OCI-LY7 (cell line): ENCODE results near the gene HAPLN2. TPM values are rescaled to one million over a fixed set of nuclear protein-coding genes. Genes with fewer than 3 reads are reported as not detected.
"Not testable (repeated sequence)": the region's sequence is repeated elsewhere in the genome, so short reads cannot be mapped to it uniquely, and the experiment has no call there.

ENCODE experiments used
- BruUV-seq: library from RNA; stranded (reverse); fragments of 400-500 nt; replicated peaks from 2 replicates; lab custom pipeline; 2021; lab: Mats Ljungman, UMichigan
- CTCF ChIA-PET: fragments of 300-600 bp; sonication (Branson Sonifier 250); formaldehyde crosslinking; loops from one replicate; lab custom pipeline; 2022; ENCODE audit warnings: antibody characterized with exemption; ENCODE audit not compliant: unreplicated experiment; lab: Charles Lee
- POLR2A ChIA-PET: fragments of 300-600 bp; sonication (Branson Sonifier 250); formaldehyde crosslinking; loops from one replicate; lab custom pipeline; 2022; ENCODE audit warnings: antibody characterized with exemption; lab: Charles Lee
- DNase-seq: peaks from one replicate; pipeline ENCODE4 v3.0.0-alpha.2; 2015; ENCODE audit warnings: low spot score
- H2AFZ ChIP-seq: fragments of 200-600 bp; sonication (generic), shearing (Covaris generic); 2 replicates; pipeline ENCODE4 v1.6.1; 2014; ENCODE audit warnings: mild to moderate bottlenecking, antibody characterized with exemption, low read length, moderate library complexity
- H3K27ac ChIP-seq: fragments of 200-600 bp; sonication (generic); 2 replicates; pipeline ENCODE4 v1.5.1; 2014; ENCODE audit warnings: mixed run types, low read depth, mild to moderate bottlenecking, moderate library complexity, low read length, inconsistent platforms; ENCODE audit not compliant: poor library complexity, severe bottlenecking
- H3K36me3 ChIP-seq: fragments of 200-600 bp; sonication (generic); 2 replicates; pipeline ENCODE4 v1.6.1; 2014; ENCODE audit warnings: mild to moderate bottlenecking, antibody characterized with exemption, low read length, moderate library complexity, mixed read lengths; ENCODE audit not compliant: insufficient read depth
- H3K4me1 ChIP-seq: fragments of 200-600 bp; sonication (generic); 2 replicates; pipeline ENCODE4 v1.5.1; 2014; ENCODE audit warnings: mild to moderate bottlenecking, low read length; ENCODE audit not compliant: insufficient read depth, poor library complexity, severe bottlenecking
- H3K4me2 ChIP-seq: fragments of 200-600 bp; sonication (generic); 2 replicates; pipeline ENCODE4 v1.6.1; 2014; ENCODE audit warnings: mild to moderate bottlenecking, low read length
- H3K4me3 ChIP-seq: fragments of 200-600 bp; sonication (generic); 2 replicates; pipeline ENCODE4 v1.5.1; 2014; ENCODE audit warnings: mild to moderate bottlenecking, low read depth, low read length; ENCODE audit not compliant: poor library complexity, severe bottlenecking
- H3K79me2 ChIP-seq: fragments of 200-600 bp; sonication (generic); 2 replicates; pipeline ENCODE4 v1.6.1; 2016; ENCODE audit warnings: low read depth, mild to moderate bottlenecking, low read length, moderate library complexity, mixed read lengths; ENCODE audit not compliant: insufficient read depth
- H3K9me2 ChIP-seq: fragments of 200-600 bp; sonication (generic); 2 replicates; pipeline ENCODE4 v1.6.1; 2016; ENCODE audit warnings: mild to moderate bottlenecking, low read length, mixed read lengths; ENCODE audit not compliant: insufficient read depth
- H3K9me3 ChIP-seq: fragments of 200-600 bp; sonication (generic); 2 replicates; pipeline ENCODE4 v1.6.1; 2014; ENCODE audit warnings: mild to moderate bottlenecking, mixed run types, low read length, mixed read lengths
- H4K20me1 ChIP-seq: fragments of 200-600 bp; sonication (generic); 2 replicates; pipeline ENCODE4 v1.6.1; 2014; ENCODE audit warnings: mild to moderate bottlenecking, antibody characterized with exemption, low read length, moderate library complexity, mixed read lengths; ENCODE audit not compliant: insufficient read depth
- CTCF ChIP-seq: fragments of 200-600 bp; sonication (generic); conservative IDR thresholded peaks from 2 replicates; pipeline ENCODE4 v1.5.1; 2014; ENCODE audit warnings: mild to moderate bottlenecking, antibody characterized with exemption, low read length, moderate library complexity, mixed read lengths
- EZH2phosphoT487 ChIP-seq: fragments of 200-600 bp; sonication (generic); IDR thresholded peaks from 2 replicates; pipeline ENCODE4 v1.6.1; 2018; ENCODE audit warnings: low read depth, borderline replicate concordance, mild to moderate bottlenecking, mixed run types, antibody characterized with exemption, low read length, moderate library complexity, mixed read lengths
- intact Hi-C: fragments of 100-400 bp; cut with micrococcal nuclease; formaldehyde crosslinking; loops from one replicate; pipeline ENCODE4 v1.10.0; 2022; ENCODE audit not compliant: unreplicated experiment
- total RNA-seq, 2 experiments: library from RNA; depleted of rRNA in 1 of 2; stranded (reverse); fragments of >200 nt in 1 of 2; shearing (Covaris generic) in 1 of 2; gene quantifications; 2 replicates each; pipeline ENCODE4 v1.2.3, GENCODE V29; 2014 to 2022

Gene HAPLN2
- total RNA-seq, 2 experiments from 2014 or later: 0.41 to 1.1 TPM

GRCh38 chr1:156586892-156587477, 32.2 kb upstream of the HAPLN2 start:
- POLR2A ChIA-PET: interaction anchor here (1.0 kb wide), 1 partner anchor 86 kb away, joined by 3 read pairs; no protein-coding TSS in a partner anchor
- no peaks in the 10 kb centered on the region for H3K79me2 ChIP-seq
- no peak overlapping the region for H3K27ac ChIP-seq
- TSS peak; percentile 48 for BruUV-seq
- TF ChIP-seq CTCF: no peak
- no peaks in the 10 kb centered on the region for H3K9me3 ChIP-seq
- CTCF ChIA-PET: no interaction called here
- H3K9me2 ChIP-seq: no peaks in the 10 kb centered on the region
- H3K4me2 ChIP-seq: no peak overlapping the region
- no peak overlapping the region for H2AFZ ChIP-seq
- H3K36me3 ChIP-seq: no peaks in the 10 kb centered on the region
- no peak overlapping the region for H3K4me3 ChIP-seq
- no peaks in the 10 kb centered on the region for H4K20me1 ChIP-seq
- intact Hi-C loops: no loop called here
- H3K4me1 ChIP-seq: peaks cover 40% of the 10 kb centered on the region
- DNase-seq: no peak

GRCh38 chr1:156587927-156588326, 31.3 kb upstream of the HAPLN2 start:
- H3K9me3 ChIP-seq, POLR2A ChIA-PET, H3K27ac ChIP-seq, BruUV-seq, H3K4me2 ChIP-seq, DNase-seq, H3K9me2 ChIP-seq, H3K36me3 ChIP-seq, H3K4me3 ChIP-seq, H2AFZ ChIP-seq, CTCF ChIA-PET, intact Hi-C loops, H3K79me2 ChIP-seq, H4K20me1 ChIP-seq: not testable (repeated sequence)
- H3K4me1 ChIP-seq: peaks cover 39% of the 10 kb centered on the region

GRCh38 chr1:156589546-156589945, 29.7 kb upstream of the HAPLN2 start:
- intact Hi-C loops: no loop called here
- CTCF ChIA-PET: no interaction called here
- POLR2A ChIA-PET: interaction anchor here (0.6 kb wide), 2 partner anchors 39 to 99 kb away, joined by 3 read pairs; no protein-coding TSS in a partner anchor

More at GRCh38 chr1:156589546-156589945, 29.7 kb upstream of the HAPLN2 start:
- Histone ChIP-seq H2AFZ (no peak overlapping the region), H3K9me2 (no peaks in the 10 kb centered on the region), H3K79me2 (no peaks in the 10 kb centered on the region), H3K36me3 (peaks cover 22% of the 10 kb centered on the region), H4K20me1 (no peaks in the 10 kb centered on the region), H3K4me1 (peaks cover 32% of the 10 kb centered on the region), H3K4me3 (no peak overlapping the region), H3K9me3 (no peaks in the 10 kb centered on the region), H3K4me2 (no peak overlapping the region), H3K27ac (no peak overlapping the region)
- DNase-seq: no peak
- no TSS peak for BruUV-seq
- TF ChIP-seq EZH2phosphoT487 (no peak), CTCF (no peak)
